H9 (cell line): ENCODE data around the gene BSN. TPM values are rescaled to one million over a fixed set of nuclear protein-coding genes. Genes with fewer than 3 reads are reported as not detected.

ENCODE experiments used
- DNase-seq: peaks from one replicate; pipeline ENCODE4 v3.0.0-alpha.2; 2017
- H2AFZ ChIP-seq: one replicate; pipeline ENCODE4 v1.6.1; 2013; ENCODE audit warnings: mild to moderate bottlenecking, low read length, control low read depth, moderate library complexity
- H2AK5ac ChIP-seq: 2 replicates; pipeline ENCODE4 v1.6.1; 2013; ENCODE audit warnings: low read length, control low read depth, mixed read lengths; ENCODE audit not compliant: insufficient read length
- H2BK120ac ChIP-seq: one replicate; pipeline ENCODE4 v1.6.1; 2013; ENCODE audit warnings: low read depth, mild to moderate bottlenecking, low read length, control low read depth, inconsistent platforms; ENCODE audit not compliant: poor library complexity, severe bottlenecking
- H2BK12ac ChIP-seq: 2 replicates; pipeline ENCODE4 v1.6.1; 2013; ENCODE audit warnings: low read length, control low read depth, mixed read lengths, low read depth; ENCODE audit not compliant: insufficient read length
- H2BK15ac ChIP-seq: 2 replicates; pipeline ENCODE4 v1.6.1; 2013; ENCODE audit warnings: low read depth, low read length, control low read depth
- H2BK20ac ChIP-seq: one replicate; pipeline ENCODE4 v1.6.1; 2013; ENCODE audit warnings: low read depth, mild to moderate bottlenecking, low read length, control low read depth, inconsistent platforms; ENCODE audit not compliant: poor library complexity, severe bottlenecking
- H2BK5ac ChIP-seq: 2 replicates; pipeline ENCODE4 v1.6.1; 2013; ENCODE audit warnings: low read length, control low read depth, mixed read lengths; ENCODE audit not compliant: insufficient read length
- H3K14ac ChIP-seq: 2 replicates; pipeline ENCODE4 v1.6.1; 2013; ENCODE audit warnings: low read length, control low read depth; ENCODE audit not compliant: insufficient read depth
- H3K18ac ChIP-seq: 2 replicates; pipeline ENCODE4 v1.6.1; 2013; ENCODE audit warnings: low read depth, mild to moderate bottlenecking, mixed read lengths, low read length, control low read depth; ENCODE audit not compliant: insufficient read length
- H3K23ac ChIP-seq: 2 replicates; pipeline ENCODE4 v1.6.1; 2013; ENCODE audit warnings: low read length, control low read depth, mixed read lengths, low read depth; ENCODE audit not compliant: insufficient read length
- H3K23me2 ChIP-seq: 2 replicates; pipeline ENCODE4 v1.6.1; 2013; ENCODE audit warnings: low read depth, mild to moderate bottlenecking, mixed read lengths, low read length, control low read depth; ENCODE audit not compliant: insufficient read length, poor library complexity, severe bottlenecking
- H3K27ac ChIP-seq: 2 replicates; pipeline ENCODE4 v1.5.1; 2013; ENCODE audit warnings: low read length, control low read depth, mixed read lengths, low read depth; ENCODE audit not compliant: insufficient read length
- H3K27me3 ChIP-seq: 2 replicates; pipeline ENCODE4 v1.6.1; 2013; ENCODE audit warnings: low read length, control low read depth, inconsistent platforms; ENCODE audit not compliant: insufficient read depth
- H3K4ac ChIP-seq: 2 replicates; pipeline ENCODE4 v1.6.1; 2013; ENCODE audit warnings: low read depth, mild to moderate bottlenecking, control low read depth, inconsistent platforms, low read length, moderate library complexity
- H3K4me1 ChIP-seq: 2 replicates; pipeline ENCODE4 v1.6.1; 2013; ENCODE audit warnings: low read length, control low read depth, inconsistent platforms; ENCODE audit not compliant: insufficient read depth
- H3K4me2 ChIP-seq: 2 replicates; pipeline ENCODE4 v1.6.1; 2013; ENCODE audit warnings: low read length, control low read depth, mixed read lengths; ENCODE audit not compliant: insufficient read length, insufficient read depth
- H3K56ac ChIP-seq: 2 replicates; pipeline ENCODE4 v1.6.1; 2013; ENCODE audit warnings: low read depth, mild to moderate bottlenecking, mixed read lengths, low read length, control low read depth; ENCODE audit not compliant: insufficient read length
- H3K79me1 ChIP-seq: 2 replicates; pipeline ENCODE4 v1.6.1; 2013; ENCODE audit warnings: low read depth, mild to moderate bottlenecking, moderate library complexity, low read length, control low read depth, inconsistent platforms; ENCODE audit not compliant: insufficient read depth, poor library complexity, severe bottlenecking
- H3K79me2 ChIP-seq: 2 replicates; pipeline ENCODE4 v1.6.1; 2013; ENCODE audit warnings: low read length, control low read depth, inconsistent platforms; ENCODE audit not compliant: insufficient read depth
- H3K9ac ChIP-seq: 2 replicates; pipeline ENCODE4 v1.6.1; 2013; ENCODE audit warnings: low read length, control low read depth, mixed read lengths; ENCODE audit not compliant: insufficient read length; ENCODE audit errors: extremely low read depth
- H3K9me3 ChIP-seq: one replicate; pipeline ENCODE4 v1.6.1; 2013; ENCODE audit warnings: low read depth, low read length, inconsistent platforms; ENCODE audit not compliant: control insufficient read depth
- H3T11ph ChIP-seq: one replicate; pipeline ENCODE4 v1.6.1; 2013; ENCODE audit warnings: mild to moderate bottlenecking, low read length, control low read depth, inconsistent platforms
- H4K20me1 ChIP-seq: one replicate; pipeline ENCODE4 v1.6.1; 2013; ENCODE audit not compliant: control insufficient read depth, insufficient read length, insufficient read depth
- H4K5ac ChIP-seq: 2 replicates; pipeline ENCODE4 v1.6.1; 2013; ENCODE audit warnings: low read depth, mild to moderate bottlenecking, mixed read lengths, low read length, control low read depth; ENCODE audit not compliant: insufficient read length
- H4K8ac ChIP-seq: replicated peaks from 2 replicates; pipeline ENCODE4 v1.6.1; 2013; ENCODE audit warnings: low read length, control low read depth, mixed read lengths, low read depth; ENCODE audit not compliant: insufficient read length
- H4K91ac ChIP-seq: 2 replicates; pipeline ENCODE4 v1.6.1; 2013; ENCODE audit warnings: low read depth, mild to moderate bottlenecking, moderate library complexity, mixed read lengths, low read length, control low read depth; ENCODE audit not compliant: insufficient read length
- H3K27ac Mint-ChIP-seq, 3 experiments: 2 replicates in 2 of 3; 3 replicates in 1 of 3; pipeline ENCODE4 v1.8.0; 2020 to 2021; ENCODE audit warnings: mixed read lengths in 3 of 3, mild to moderate bottlenecking in 1 of 3, moderate library complexity in 1 of 3
- H3K27me3 Mint-ChIP-seq: 2 replicates; pipeline ENCODE4 v1.8.0; 2021; ENCODE audit warnings: low read depth, mild to moderate bottlenecking, moderate library complexity, mixed read lengths
- H3K36me3 Mint-ChIP-seq, 3 experiments: 2 replicates in 2 of 3; 3 replicates in 1 of 3; pipeline ENCODE4 v1.8.0; 2020 to 2021; ENCODE audit warnings: low read depth in 3 of 3, mixed read lengths in 3 of 3; ENCODE audit not compliant: insufficient read depth in 1 of 3
- H3K4me1 Mint-ChIP-seq, 2 experiments: 2 replicates each; pipeline ENCODE4 v1.8.0; 2020; ENCODE audit warnings: mixed read lengths in 2 of 2
- H3K4me3 Mint-ChIP-seq, 2 experiments: 2 replicates in 1 of 2; 3 replicates in 1 of 2; pipeline ENCODE4 v1.8.0; 2020 to 2021; ENCODE audit warnings: mild to moderate bottlenecking in 2 of 2, mixed read lengths in 2 of 2, moderate library complexity in 1 of 2
- H3K9me3 Mint-ChIP-seq, 2 experiments: 2 replicates in 1 of 2; 3 replicates in 1 of 2; pipeline ENCODE4 v1.8.0; 2020; ENCODE audit warnings: mild to moderate bottlenecking in 2 of 2, mixed read lengths in 2 of 2, moderate library complexity in 1 of 2
- whole genome bisulfite sequencing: extraction: QIAGEN DNeasy Blood & Tissue Kit; methylation state at CpG from one replicate; pipeline ENCODE4 v1.1.7; 2013; ENCODE audit warnings: missing lambda C conversion rate, low lambda C conversion rate, mixed read lengths; ENCODE audit not compliant: insufficient read length; ENCODE audit errors: extremely low coverage; 5-methylcytosine and 5-hydroxymethylcytosine counted together
- total RNA-seq: library from RNA; stranded (reverse); gene quantifications from 2 replicates; pipeline ENCODE4 v1.2.1, GENCODE V29; 2021
- TF ChIP-seq, protein P1 (sequence below): fragments of 200-600 bp; sonication (generic); conservative IDR thresholded peaks from 3 replicates; pipeline ENCODE4 v1.8.0; 2021; ENCODE audit warnings: antibody characterized with exemption, mild to moderate bottlenecking

BSN gene
- total RNA-seq, 1 experiment from 2014 or later: 2.4 TPM

DNA sequence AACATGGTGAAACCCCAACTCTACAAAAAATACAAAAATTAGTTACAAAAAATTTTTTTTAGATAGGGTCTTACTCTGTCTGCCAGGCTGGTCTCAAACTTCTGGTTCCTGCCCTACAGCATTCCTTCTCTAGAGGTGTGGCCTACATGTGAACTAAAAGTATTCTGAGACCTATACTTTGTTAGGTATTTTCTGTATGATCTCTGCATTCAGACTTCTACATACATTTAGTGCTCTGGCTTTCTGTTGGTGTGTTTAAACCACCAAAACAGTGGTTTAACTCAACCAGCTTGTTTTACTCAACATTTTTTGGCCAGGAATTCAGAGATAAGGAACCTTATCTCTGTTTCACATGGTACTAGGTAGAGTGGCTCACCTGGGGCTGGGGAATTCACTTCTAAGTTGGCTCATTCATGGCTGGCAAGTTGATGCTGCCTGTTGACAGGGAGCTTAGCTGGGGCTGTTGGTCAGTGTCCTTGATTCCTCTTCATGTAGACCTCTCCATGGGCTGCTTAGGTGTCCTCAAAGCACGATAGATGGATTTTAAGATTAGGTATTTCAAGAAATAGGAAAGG is 41.4 kb upstream of the BSN start:
- Histone ChIP-seq H3K23me2 (no peaks in the 10 kb centered on the region), H3T11ph (no peak overlapping the region), H3K18ac (no peak overlapping the region), H3K27me3 (no peaks in the 10 kb centered on the region), H2AK5ac (no peak overlapping the region), H4K8ac (no peak overlapping the region), H3K27ac (no peak overlapping the region), H3K79me2 (no peaks in the 10 kb centered on the region; the same call in 1 of the 2 replicates), H3K4me2 (no peak overlapping the region), H3K79me1 (peaks cover 5% of the 10 kb centered on the region), H3K56ac (no peak overlapping the region), H2BK12ac (no peak overlapping the region), H3K9me3 (no peaks in the 10 kb centered on the region), H3K4me1 (no peaks in the 10 kb centered on the region), H2BK20ac (no peak overlapping the region), H2BK15ac (no peak overlapping the region), H4K20me1 (no peaks in the 10 kb centered on the region), H2BK5ac (no peak overlapping the region), H2AFZ (no peak overlapping the region), H3K23ac (no peak overlapping the region), H3K14ac (no peak overlapping the region), H4K91ac (no peak overlapping the region), H3K4ac (no peak overlapping the region), H2BK120ac (no peak overlapping the region), H4K5ac (no peak overlapping the region), H3K9ac (no peak overlapping the region)
- Mint-ChIP-seq H3K27ac (no peak overlapping the region; a peak in 1 of 7 replicates), H3K4me3 (no peak overlapping the region), H3K36me3 (peaks cover 19 to 62% (median 49%) of the 10 kb centered on the region in 3 experiments; a peak in 6 of 7 replicates), H3K4me1 (no peaks in the 10 kb centered on the region), H3K9me3 (no peaks in the 10 kb centered on the region), H3K27me3 (no peaks in the 10 kb centered on the region)
- DNase-seq: no peak
- no CpG with 5 or more reads among the region's 1 CpG for WGBS
- TF ChIP-seq, protein P1, sequence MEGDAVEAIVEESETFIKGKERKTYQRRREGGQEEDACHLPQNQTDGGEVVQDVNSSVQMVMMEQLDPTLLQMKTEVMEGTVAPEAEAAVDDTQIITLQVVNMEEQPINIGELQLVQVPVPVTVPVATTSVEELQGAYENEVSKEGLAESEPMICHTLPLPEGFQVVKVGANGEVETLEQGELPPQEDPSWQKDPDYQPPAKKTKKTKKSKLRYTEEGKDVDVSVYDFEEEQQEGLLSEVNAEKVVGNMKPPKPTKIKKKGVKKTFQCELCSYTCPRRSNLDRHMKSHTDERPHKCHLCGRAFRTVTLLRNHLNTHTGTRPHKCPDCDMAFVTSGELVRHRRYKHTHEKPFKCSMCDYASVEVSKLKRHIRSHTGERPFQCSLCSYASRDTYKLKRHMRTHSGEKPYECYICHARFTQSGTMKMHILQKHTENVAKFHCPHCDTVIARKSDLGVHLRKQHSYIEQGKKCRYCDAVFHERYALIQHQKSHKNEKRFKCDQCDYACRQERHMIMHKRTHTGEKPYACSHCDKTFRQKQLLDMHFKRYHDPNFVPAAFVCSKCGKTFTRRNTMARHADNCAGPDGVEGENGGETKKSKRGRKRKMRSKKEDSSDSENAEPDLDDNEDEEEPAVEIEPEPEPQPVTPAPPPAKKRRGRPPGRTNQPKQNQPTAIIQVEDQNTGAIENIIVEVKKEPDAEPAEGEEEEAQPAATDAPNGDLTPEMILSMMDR: no peak
